NB4 (cell line): ENCODE data around the gene AQP12A.

ENCODE experiments used
- DNase-seq: peaks from one replicate; pipeline ENCODE4 v3.0.0; 2010; ENCODE audit warnings: low read depth
- H3K4me3 ChIP-seq: one replicate; pipeline ENCODE4 v1.5.1; 2011; ENCODE audit warnings: mild to moderate bottlenecking, low read depth, low read length, moderate library complexity
- MYC ChIP-seq: IDR thresholded peaks from 2 replicates; pipeline ENCODE4 v1.6.1; 2011; ENCODE audit warnings: low read depth, low read length
- POLR2A ChIP-seq: IDR thresholded peaks from 2 replicates; pipeline ENCODE4 v1.6.1; 2011; ENCODE audit warnings: mild to moderate bottlenecking; ENCODE audit not compliant: insufficient read length; ENCODE audit errors: extremely low read depth
- TF ChIP-seq, protein P1 (sequence below): IDR thresholded peaks from one replicate; pipeline ENCODE4 v1.5.1; 2012; ENCODE audit warnings: low read depth, low read length
- TF ChIP-seq, protein P2 (sequence below): IDR thresholded peaks from 2 replicates; pipeline ENCODE4 v1.6.1; 2011; ENCODE audit warnings: low read depth, low read length

The AQP12A gene

DNA sequence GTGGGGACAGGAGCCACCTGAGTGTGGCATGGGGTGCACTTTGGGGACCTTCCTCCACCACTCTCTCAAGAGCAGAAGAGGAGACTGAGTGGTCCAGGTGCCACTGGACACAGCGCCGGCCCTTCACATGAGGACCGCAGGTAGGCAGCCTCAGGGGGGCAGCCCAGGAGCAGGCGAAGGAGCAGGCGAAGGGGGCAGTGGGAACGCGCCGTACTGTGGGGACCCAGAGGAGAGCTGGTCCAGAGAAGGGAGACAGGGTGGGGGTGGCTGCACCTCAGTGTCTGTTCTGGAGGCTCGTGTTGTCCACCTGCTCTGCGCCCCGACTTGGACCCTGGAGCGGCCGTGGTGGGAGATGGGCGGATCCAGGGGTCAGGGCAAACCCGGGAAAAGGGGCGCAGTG is 55.0 kb downstream of the AQP12A start:
- no peak for TF ChIP-seq POLR2A
- TF ChIP-seq, protein P1, sequence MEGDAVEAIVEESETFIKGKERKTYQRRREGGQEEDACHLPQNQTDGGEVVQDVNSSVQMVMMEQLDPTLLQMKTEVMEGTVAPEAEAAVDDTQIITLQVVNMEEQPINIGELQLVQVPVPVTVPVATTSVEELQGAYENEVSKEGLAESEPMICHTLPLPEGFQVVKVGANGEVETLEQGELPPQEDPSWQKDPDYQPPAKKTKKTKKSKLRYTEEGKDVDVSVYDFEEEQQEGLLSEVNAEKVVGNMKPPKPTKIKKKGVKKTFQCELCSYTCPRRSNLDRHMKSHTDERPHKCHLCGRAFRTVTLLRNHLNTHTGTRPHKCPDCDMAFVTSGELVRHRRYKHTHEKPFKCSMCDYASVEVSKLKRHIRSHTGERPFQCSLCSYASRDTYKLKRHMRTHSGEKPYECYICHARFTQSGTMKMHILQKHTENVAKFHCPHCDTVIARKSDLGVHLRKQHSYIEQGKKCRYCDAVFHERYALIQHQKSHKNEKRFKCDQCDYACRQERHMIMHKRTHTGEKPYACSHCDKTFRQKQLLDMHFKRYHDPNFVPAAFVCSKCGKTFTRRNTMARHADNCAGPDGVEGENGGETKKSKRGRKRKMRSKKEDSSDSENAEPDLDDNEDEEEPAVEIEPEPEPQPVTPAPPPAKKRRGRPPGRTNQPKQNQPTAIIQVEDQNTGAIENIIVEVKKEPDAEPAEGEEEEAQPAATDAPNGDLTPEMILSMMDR = no peak
- TF ChIP-seq MYC = no peak
- TF ChIP-seq, protein P2, sequence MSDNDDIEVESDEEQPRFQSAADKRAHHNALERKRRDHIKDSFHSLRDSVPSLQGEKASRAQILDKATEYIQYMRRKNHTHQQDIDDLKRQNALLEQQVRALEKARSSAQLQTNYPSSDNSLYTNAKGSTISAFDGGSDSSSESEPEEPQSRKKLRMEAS = no peak

DNA sequence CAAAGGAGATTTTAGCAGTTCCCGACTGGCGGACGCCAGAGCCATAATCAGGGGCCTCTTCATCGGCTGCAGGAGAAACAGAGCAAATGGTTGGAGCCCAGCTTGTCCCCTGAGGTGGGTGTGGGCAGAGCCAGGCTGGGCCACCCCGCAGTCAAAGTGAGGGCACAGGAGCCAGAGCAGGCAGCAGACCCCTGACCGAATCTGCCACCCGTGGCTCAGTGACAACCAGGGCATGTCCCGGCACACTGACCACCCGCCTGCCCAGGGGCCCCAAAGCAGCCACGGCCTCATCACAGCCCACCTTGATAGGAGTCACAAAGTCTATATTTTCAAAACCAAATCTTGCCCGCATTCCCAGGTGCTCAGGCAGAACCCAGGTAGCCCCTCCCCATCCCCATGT is 55.6 kb downstream of the AQP12A start:
- TF ChIP-seq, protein P2 = no peak
- TF ChIP-seq, protein P1 = no peak
- no peak for TF ChIP-seq POLR2A
- no peak for TF ChIP-seq MYC
- no peak overlapping the region for H3K4me3 ChIP-seq
- no peak for DNase-seq

More for the DNA sequence above, 55.0 kb downstream of the AQP12A start:
- DNase-seq = no peak
- H3K4me3 ChIP-seq = no peak overlapping the region
